Heart right ventricle (tissue), 16 donors: ENCODE results near the gene CTDSPL2. TPM values are rescaled to one million over a fixed set of nuclear protein-coding genes. Genes with fewer than 3 reads are reported as not detected.

ENCODE experiments used
- ATAC-seq, 8 donors: fragments of 200-7000 bp; cut with Tn5 transposase; one replicate each; pipeline ENCODE4 v1.9.1; 2020; ENCODE audit warnings: mild to moderate bottlenecking in 8 of 8, moderate library complexity in 8 of 8, moderate number of reproducible peaks in 1 of 8
- DNase-seq, 2 donors: peaks; one replicate each; pipeline ENCODE4 v3.0.0-alpha.2; 2020
- H3K27ac ChIP-seq, 10 donors: fragments of 200-600 bp; sonication (generic) in 2 of 10; one replicate each; pipeline versions ENCODE4 v1.5.0 to v1.8.0; 2020 to 2022; ENCODE audit warnings: mild to moderate bottlenecking in 3 of 10
- H3K27me3 ChIP-seq, 7 donors: fragments of 200-600 bp; one replicate each; pipeline ENCODE4 v1.8.0; 2021 to 2022; ENCODE audit warnings: mild to moderate bottlenecking in 2 of 7
- H3K36me3 ChIP-seq, 9 donors: fragments of 200-600 bp; sonication (generic) in 1 of 9; one replicate each; pipeline versions ENCODE4 v1.5.0 to v1.8.0; 2020 to 2022; ENCODE audit warnings: mild to moderate bottlenecking in 2 of 9
- H3K4me1 ChIP-seq, 9 donors: fragments of 200-600 bp; sonication (generic) in 1 of 9; one replicate each; pipeline versions ENCODE4 v1.5.0 to v1.8.0; 2020 to 2022; ENCODE audit warnings: mild to moderate bottlenecking in 4 of 9
- H3K4me3 ChIP-seq, 10 donors: fragments of 200-600 bp; sonication (generic) in 2 of 10; one replicate each; pipeline versions ENCODE4 v1.5.0 to v1.8.0; 2020 to 2022; ENCODE audit warnings: mild to moderate bottlenecking in 7 of 10, moderate library complexity in 2 of 10
- H3K9me3 ChIP-seq, 11 donors: fragments of 200-600 bp in 10 of 11; sonication (generic) in 2 of 11; one replicate each; pipeline versions ENCODE4 v1.5.0 to v1.8.0; 2013 to 2022; ENCODE audit warnings: mild to moderate bottlenecking in 2 of 11, control low read depth in 1 of 11, moderate library complexity in 1 of 11
- WGBS, 2 donors: extraction: QIAGEN DNeasy Blood & Tissue Kit; methylation state at CpG; one replicate each; pipeline ENCODE4 v1.1.7; 2013; ENCODE audit warnings: inconsistent platforms in 1 of 2; 5-methylcytosine and 5-hydroxymethylcytosine counted together
- intact Hi-C, 10 donors: fragments of 100-400 bp; cut with DNase I; formaldehyde crosslinking; loops; one replicate each; pipeline versions ENCODE4 v1.11.1 to v1.14.2; 2022
- polyA plus RNA-seq, 2 donors: library from polyadenylated mRNA; stranded (reverse); fragments of 200-250 nt; gene quantifications; one replicate each; pipeline ENCODE4 v1.2.3, GENCODE V29; 2013
- total RNA-seq, 10 donors: library from RNA; stranded (reverse); fragmentation: NEBNext Ultra II Directional in 3 of 10; extraction: Animal tissue kit (Norgen Biotek cat#: 25700) in 3 of 10; gene quantifications; one replicate each; pipeline versions ENCODE4 v1.2.1 to v1.2.4, GENCODE V29; 2021 to 2023
- TF ChIP-seq, protein P1 (sequence below), 9 donors: fragments of 200-600 bp; sonication (generic) in 2 of 9; IDR thresholded peaks; one replicate each; pipeline versions ENCODE4 v1.5.0 to v1.8.0; 2021 to 2022; ENCODE audit warnings: antibody characterized with exemption in 9 of 9, mild to moderate bottlenecking in 5 of 9, moderate library complexity in 1 of 9
- donor health status: Arrhythmogenic right ventricular cardiomyopathy.
- donor health status: ischemic (EF 13 %, LVEDD 7.1; RV severe dilation, severe dysfunction).
- donor health status: healthy with polysubstance abuse.
- donor health status: DM: no; HTN: yes; CAD: no.
- donor health status: DM: no; HTN: no; CAD: no.
- donor health status: ischemic (EF 25% LVEDD 6.9; RV normal size, moderate dysfunction).
- donor health status: ischemic (EF 25% LVEDD 5.7; RV mildly dilated, moderate dysfunction).
- donor health status: healthy.
- donor health status: DM: yes; HTN: yes; CAD: no.
- donor health status: Ischemic cardiomyopathy.
- donor health status: ischemic (EF 35%, LVEDD 5.7; RV mildly dilated, moderate dysfunction).
- donor health status: nonischemic (EF 11% LVEDD 7.7; RV severe dilation, severe dysfunction).
- donor health status: DM: yes; HTN: yes; CAD: no.
- donor health status: PGD.
- donor health status: ischemic (EF 29% LVEDD 5.4; RV normal size, mild dysfunction).
- donor health status: nonischemic (EF 23%, LVEDD 6.1; RV moderate dilation, normal function).

CTDSPL2 gene
- total and polyA plus RNA-seq, 12 donors, result 3.5 to 22.3 (median 17.7) TPM

DNA sequence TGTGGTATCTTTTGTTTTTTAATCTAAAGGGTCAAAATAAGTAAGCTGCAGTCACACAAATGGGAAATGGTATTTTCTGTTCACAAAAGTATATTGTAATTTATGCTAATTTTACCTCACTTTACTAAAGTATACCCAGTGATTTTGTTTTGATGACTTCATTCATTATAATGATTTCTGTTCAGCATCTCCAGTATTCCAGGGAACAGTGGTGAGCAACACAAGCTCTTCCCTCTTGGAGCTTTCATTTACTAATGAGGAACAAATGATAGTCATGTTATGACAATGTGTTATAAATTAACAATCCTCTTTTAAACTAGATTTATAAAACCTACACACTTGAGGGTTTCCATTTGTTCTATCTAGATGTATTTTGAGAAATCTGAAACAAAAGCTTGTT lies 89.0 kb downstream of the CTDSPL2 start:
- H3K27ac ChIP-seq, result no peak overlapping the region
- no peaks in the 10 kb centered on the region for H3K9me3 ChIP-seq
- TF ChIP-seq, protein P1, sequence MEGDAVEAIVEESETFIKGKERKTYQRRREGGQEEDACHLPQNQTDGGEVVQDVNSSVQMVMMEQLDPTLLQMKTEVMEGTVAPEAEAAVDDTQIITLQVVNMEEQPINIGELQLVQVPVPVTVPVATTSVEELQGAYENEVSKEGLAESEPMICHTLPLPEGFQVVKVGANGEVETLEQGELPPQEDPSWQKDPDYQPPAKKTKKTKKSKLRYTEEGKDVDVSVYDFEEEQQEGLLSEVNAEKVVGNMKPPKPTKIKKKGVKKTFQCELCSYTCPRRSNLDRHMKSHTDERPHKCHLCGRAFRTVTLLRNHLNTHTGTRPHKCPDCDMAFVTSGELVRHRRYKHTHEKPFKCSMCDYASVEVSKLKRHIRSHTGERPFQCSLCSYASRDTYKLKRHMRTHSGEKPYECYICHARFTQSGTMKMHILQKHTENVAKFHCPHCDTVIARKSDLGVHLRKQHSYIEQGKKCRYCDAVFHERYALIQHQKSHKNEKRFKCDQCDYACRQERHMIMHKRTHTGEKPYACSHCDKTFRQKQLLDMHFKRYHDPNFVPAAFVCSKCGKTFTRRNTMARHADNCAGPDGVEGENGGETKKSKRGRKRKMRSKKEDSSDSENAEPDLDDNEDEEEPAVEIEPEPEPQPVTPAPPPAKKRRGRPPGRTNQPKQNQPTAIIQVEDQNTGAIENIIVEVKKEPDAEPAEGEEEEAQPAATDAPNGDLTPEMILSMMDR (IDR thresholded peaks at IDR 0.05), result no peak
- no peak for ATAC-seq
- DNase-seq, result no peak
- H3K27me3 ChIP-seq, result no peaks in the 10 kb centered on the region
- intact Hi-C loops, result no loop called here
- H3K4me3 ChIP-seq, result no peak overlapping the region
- H3K36me3 ChIP-seq, result peaks cover 0 to 88% (median 26%) of the 10 kb centered on the region in 9 donors
- H3K4me1 ChIP-seq, result no peaks in the 10 kb centered on the region

GRCh38 chr15:44519537-44519936 lies 92.1 kb downstream of the CTDSPL2 start:
- 86 to 90% methylated on average over 6 of the region's 6 CpGs for WGBS, 2 donors
- H3K4me3 ChIP-seq, result no peak overlapping the region
- H3K36me3 ChIP-seq, result peaks cover 0 to 99% (median 35%) of the 10 kb centered on the region in 9 donors
- ATAC-seq (no peak), DNase-seq (no peak)
- no peaks in the 10 kb centered on the region for H3K4me1 ChIP-seq
- H3K27ac ChIP-seq, result no peak overlapping the region
- intact Hi-C loops, result no loop called here
- no peaks in the 10 kb centered on the region for H3K27me3 ChIP-seq
- TF ChIP-seq, protein P1 (IDR thresholded peaks at IDR 0.05), result no peak
- no peaks in the 10 kb centered on the region for H3K9me3 ChIP-seq

GRCh38 chr15:44525018-44525417 lies 97.6 kb downstream of the CTDSPL2 start:
- peaks cover 0 to 88% (median 19%) of the 10 kb centered on the region in 9 donors for H3K36me3 ChIP-seq
- 91 to 100% methylated on average over 1 of the region's 1 CpG for WGBS, 2 donors
- TF ChIP-seq, protein P1 (IDR thresholded peaks at IDR 0.05), result no peak

GRCh38 chr15:44527241-44527640 lies 99.8 kb downstream of the CTDSPL2 start:
- Histone ChIP-seq H3K36me3 (peaks cover 0 to 77% (median 13%) of the 10 kb centered on the region in 9 donors), H3K9me3 (no peaks in the 10 kb centered on the region), H3K4me3 (no peak overlapping the region), H3K27ac (no peak overlapping the region), H3K27me3 (no peaks in the 10 kb centered on the region), H3K4me1 (no peaks in the 10 kb centered on the region)
- ATAC-seq (no peak), DNase-seq (no peak)
- intact Hi-C loops, result no loop called here
- WGBS, 2 donors, result 80 to 84% methylated on average over 2 of the region's 2 CpGs
- TF ChIP-seq, protein P1 (IDR thresholded peaks at IDR 0.05), result no peak

More at GRCh38 chr15:44525018-44525417, 97.6 kb downstream of the CTDSPL2 start:
- no peak overlapping the region for H3K4me3 ChIP-seq
- ATAC-seq (no peak), DNase-seq (no peak)
- intact Hi-C loops, result no loop called here
- no peaks in the 10 kb centered on the region for H3K27me3 ChIP-seq
- no peak overlapping the region for H3K27ac ChIP-seq
- no peaks in the 10 kb centered on the region for H3K9me3 ChIP-seq
- no peaks in the 10 kb centered on the region for H3K4me1 ChIP-seq
